Urinary bladder (tissue), 4 donors: ENCODE data around the gene SCAF4. TPM values are rescaled to one million over a fixed set of nuclear protein-coding genes. Genes with fewer than 3 reads are reported as not detected.

Source experiments
- DNase-seq: peaks from one replicate; pipeline ENCODE4 v3.0.0-alpha.2; 2015; ENCODE audit errors: extremely low spot score
- H3K27ac ChIP-seq: one replicate; pipeline ENCODE4 v1.5.1; 2013; ENCODE audit warnings: low read depth, mild to moderate bottlenecking, moderate library complexity
- H3K36me3 ChIP-seq: one replicate; pipeline ENCODE4 v1.6.1; 2013; ENCODE audit warnings: mild to moderate bottlenecking, moderate library complexity; ENCODE audit not compliant: insufficient read depth
- H3K4me1 ChIP-seq: one replicate; pipeline ENCODE4 v1.6.1; 2013; ENCODE audit warnings: mild to moderate bottlenecking, moderate library complexity; ENCODE audit not compliant: insufficient read depth
- H3K4me3 ChIP-seq: one replicate; pipeline ENCODE4 v1.5.1; 2013; ENCODE audit warnings: low read depth, low read length
- whole genome bisulfite sequencing: extraction: QIAGEN DNeasy Blood & Tissue Kit; methylation state at CpG from one replicate; pipeline ENCODE4 v1.1.7; 2013; 5-methylcytosine and 5-hydroxymethylcytosine counted together
- polyA plus RNA-seq: library from polyadenylated mRNA; stranded (reverse); fragments of 200-250 nt; gene quantifications from one replicate; pipeline ENCODE4 v1.2.3, GENCODE V29; 2013
- total RNA-seq: library from RNA; depleted of rRNA; stranded (reverse); fragments of >200 nt; gene quantifications from one replicate; pipeline ENCODE4 v1.2.3, GENCODE V29; 2014
- donor health status: healthy with polysubstance abuse.
- donor health status: healthy.

SCAF4 gene
- total and polyA plus RNA-seq, 2 donors = 14.4 to 19.6 TPM

DNA sequence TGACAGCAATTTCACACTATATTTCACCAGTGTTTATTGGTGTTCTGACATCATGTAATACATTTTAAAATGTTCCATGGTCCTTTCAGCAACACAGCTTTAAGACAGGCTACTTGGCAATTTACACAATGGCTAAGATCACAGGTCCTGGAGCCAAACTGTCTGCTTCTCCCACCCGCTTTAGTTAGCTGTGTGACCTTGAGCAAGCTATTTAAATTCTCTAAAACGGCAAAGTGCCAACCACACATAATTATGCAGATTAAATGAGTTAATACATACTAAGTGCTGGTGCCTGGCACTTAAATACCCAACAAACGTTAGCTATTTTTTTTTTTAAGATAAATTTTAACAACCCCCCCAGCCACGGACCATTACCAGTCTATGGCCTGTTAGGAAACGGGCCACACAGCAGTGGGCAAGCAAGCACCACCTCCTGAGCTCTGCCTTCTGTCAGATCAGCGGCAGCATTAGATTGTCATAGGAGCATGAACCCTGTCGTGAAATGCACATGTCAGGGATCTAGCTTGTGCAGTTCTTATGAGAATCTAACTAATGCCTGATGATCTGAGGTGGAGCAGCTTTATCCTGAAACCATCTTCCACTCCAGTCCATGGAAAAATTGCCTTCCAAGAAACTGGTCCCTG, 45.5 kb downstream of the SCAF4 start:
- WGBS = 84% methylated on average over 7 of the region's 7 CpGs
- no peak for DNase-seq
- peaks cover 8% of the 10 kb centered on the region for H3K36me3 ChIP-seq

GRCh38 chr21:31684918-31685317, 47.0 kb downstream of the SCAF4 start:
- H3K4me1 ChIP-seq = peaks cover 1% of the 10 kb centered on the region
- WGBS = 94% methylated on average over 7 of the region's 7 CpGs

More for the DNA sequence above, 45.5 kb downstream of the SCAF4 start:
- Histone ChIP-seq H3K4me1 (peaks cover 1% of the 10 kb centered on the region), H3K4me3 (no peak overlapping the region), H3K27ac (no peak overlapping the region)

GRCh38 chr21:31683029-31683428, 48.9 kb downstream of the SCAF4 start:
- Histone ChIP-seq H3K27ac (no peak overlapping the region), H3K4me3 (no peak overlapping the region), H3K4me1 (peaks cover 1% of the 10 kb centered on the region), H3K36me3 (peaks cover 7% of the 10 kb centered on the region)
- WGBS = 88% methylated on average over 5 of the region's 5 CpGs
- no peak for DNase-seq

More at GRCh38 chr21:31684918-31685317, 47.0 kb downstream of the SCAF4 start:
- peaks cover 8% of the 10 kb centered on the region for H3K36me3 ChIP-seq
- no peak overlapping the region for H3K27ac ChIP-seq
- DNase-seq = no peak
- no peak overlapping the region for H3K4me3 ChIP-seq

DNA sequence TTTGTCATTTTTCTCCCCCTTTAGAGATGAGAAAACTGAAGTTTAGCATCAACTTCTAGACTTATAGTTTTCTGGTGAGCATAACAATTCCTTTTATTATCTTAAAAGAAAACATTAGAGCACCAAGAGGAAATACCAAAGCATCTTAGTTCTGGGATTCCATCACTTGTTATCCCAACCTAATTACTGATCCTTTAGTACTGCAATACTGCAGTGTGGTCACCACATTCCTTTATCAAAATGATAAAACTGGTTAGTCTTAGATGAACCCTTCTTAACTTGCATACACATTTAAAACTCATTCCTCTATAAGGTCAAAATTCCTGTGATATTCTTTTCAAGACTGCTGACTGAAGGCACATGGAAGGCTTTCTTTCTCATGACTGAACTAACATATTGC, 49.3 kb downstream of the SCAF4 start:
- H3K36me3 ChIP-seq = peaks cover 7% of the 10 kb centered on the region
- no peak for DNase-seq
- peaks cover 1% of the 10 kb centered on the region for H3K4me1 ChIP-seq
- H3K27ac ChIP-seq = no peak overlapping the region
- H3K4me3 ChIP-seq = no peak overlapping the region

DNA sequence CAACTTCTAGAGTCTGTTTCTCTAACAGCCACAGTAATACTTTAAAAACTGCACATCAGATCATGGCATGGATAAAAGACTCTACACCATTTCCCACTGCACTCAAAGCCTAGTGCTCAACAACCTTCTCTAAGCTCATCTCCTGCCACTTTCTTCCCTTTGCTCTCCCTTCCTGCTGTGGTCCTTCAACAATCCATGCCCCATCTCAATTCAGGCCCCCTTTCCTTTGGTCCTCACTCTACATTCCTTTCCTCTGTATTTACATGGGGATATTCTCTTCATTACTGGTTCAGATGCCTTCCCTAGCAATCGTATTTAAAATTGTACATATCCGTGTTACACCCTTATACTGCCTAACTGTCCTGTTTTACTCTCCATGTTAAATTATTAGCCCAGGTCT, 53.4 kb downstream of the SCAF4 start:
- 94% methylated on average over 2 of the region's 2 CpGs for WGBS
- peaks cover 2% of the 10 kb centered on the region for H3K36me3 ChIP-seq
- no peaks in the 10 kb centered on the region for H3K4me1 ChIP-seq
- H3K27ac ChIP-seq = no peak overlapping the region
- no peak for DNase-seq
- no peak overlapping the region for H3K4me3 ChIP-seq

GRCh38 chr21:31677047-31677446, 54.9 kb downstream of the SCAF4 start:
- H3K4me1 ChIP-seq = no peaks in the 10 kb centered on the region
- peaks cover 2% of the 10 kb centered on the region for H3K36me3 ChIP-seq
- 96% methylated on average over 3 of the region's 3 CpGs for WGBS
- H3K27ac ChIP-seq = no peak overlapping the region
- no peak for DNase-seq
- H3K4me3 ChIP-seq = no peak overlapping the region

DNA sequence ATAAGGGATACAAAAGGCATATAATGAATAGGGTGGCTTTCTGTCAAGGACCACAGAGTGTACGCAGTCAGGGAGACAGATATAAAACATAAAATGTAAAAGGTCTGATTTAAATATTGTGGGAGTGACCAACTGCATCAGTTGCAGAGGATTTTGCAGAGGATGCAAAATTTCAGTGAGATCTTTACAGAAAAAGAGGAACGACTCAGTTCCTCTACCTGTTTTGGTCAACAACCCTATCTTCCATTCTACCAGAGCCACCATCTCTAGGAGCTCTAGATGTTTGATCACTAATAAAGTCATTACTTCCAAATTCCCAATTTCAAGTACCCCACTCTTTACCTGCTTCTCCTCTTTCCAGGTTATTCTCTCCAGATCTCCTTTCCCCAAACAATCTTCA, 56.0 kb downstream of the SCAF4 start:
- WGBS = 94% methylated on average over 2 of the region's 2 CpGs
- H3K36me3 ChIP-seq = peaks cover 4% of the 10 kb centered on the region
- no peaks in the 10 kb centered on the region for H3K4me1 ChIP-seq
- H3K27ac ChIP-seq = no peak overlapping the region
- no peak for DNase-seq
- no peak overlapping the region for H3K4me3 ChIP-seq

DNA sequence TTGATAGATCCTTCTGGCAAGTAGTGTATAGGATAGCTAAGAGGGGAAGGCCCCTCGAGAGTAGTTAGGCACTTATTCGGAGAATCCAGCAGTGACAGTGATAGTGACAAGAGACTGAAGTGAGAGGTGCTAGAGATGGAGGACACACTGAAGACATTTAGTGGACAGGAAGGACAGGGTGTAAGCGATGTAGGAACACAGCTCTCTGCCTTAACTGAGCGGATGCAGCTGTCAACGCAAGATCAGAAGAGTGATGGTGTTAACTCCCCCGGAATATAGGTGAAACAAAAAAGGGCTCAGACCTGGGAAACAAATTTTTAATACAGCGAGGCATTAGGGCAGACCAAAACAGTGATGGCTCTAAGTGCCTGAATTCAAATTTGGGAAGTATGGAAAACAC, 56.6 kb downstream of the SCAF4 start:
- no peak for DNase-seq
- 69% methylated on average over 7 of the region's 7 CpGs for WGBS

DNA sequence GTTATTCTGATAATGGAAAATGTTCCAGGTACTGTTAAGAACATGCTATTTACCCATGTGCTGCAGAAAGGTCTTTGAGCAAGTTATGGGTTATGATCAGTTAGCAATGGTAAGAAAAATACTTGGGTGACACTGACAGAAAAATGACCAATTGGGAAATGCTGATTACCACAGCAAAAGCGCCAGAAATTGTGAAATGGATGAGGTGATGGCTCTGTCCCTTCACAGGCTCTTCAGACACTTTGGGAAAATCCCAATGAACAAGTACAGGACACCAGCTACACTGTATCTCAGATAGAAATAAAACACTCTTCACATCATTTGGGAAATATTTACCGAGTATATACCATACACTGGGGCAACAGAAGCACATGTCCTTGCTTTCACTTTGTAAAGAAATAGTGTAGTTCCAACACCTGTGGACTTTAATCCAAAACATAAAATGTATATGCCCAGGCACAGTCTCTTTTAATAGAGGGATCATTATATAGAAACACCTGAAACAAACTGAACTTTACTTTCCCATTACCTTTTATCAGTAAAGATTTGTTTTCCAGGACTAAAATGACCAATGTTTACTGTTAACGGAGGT, 58.5 kb downstream of the SCAF4 start:
- no peak for DNase-seq
- Histone ChIP-seq H3K4me3 (no peak overlapping the region), H3K36me3 (peaks cover 2% of the 10 kb centered on the region), H3K27ac (no peak overlapping the region), H3K4me1 (no peaks in the 10 kb centered on the region)
- WGBS = 92% methylated on average over 3 of the region's 3 CpGs

More for the DNA sequence above, 56.6 kb downstream of the SCAF4 start:
- Histone ChIP-seq H3K4me3 (no peak overlapping the region), H3K36me3 (peaks cover 4% of the 10 kb centered on the region), H3K4me1 (no peaks in the 10 kb centered on the region), H3K27ac (no peak overlapping the region)

GRCh38 chr21:31671931-31672330, 60.0 kb downstream of the SCAF4 start:
- H3K4me3 ChIP-seq = no peak overlapping the region
- DNase-seq = no peak
- H3K36me3 ChIP-seq = peaks cover 4% of the 10 kb centered on the region
- no peak overlapping the region for H3K27ac ChIP-seq
- H3K4me1 ChIP-seq = no peaks in the 10 kb centered on the region
- WGBS = 91% methylated on average over 17 of the region's 17 CpGs

GRCh38 chr21:31671146-31671716, 60.7 kb downstream of the SCAF4 start:
- Histone ChIP-seq H3K4me1 (no peaks in the 10 kb centered on the region), H3K27ac (no peak overlapping the region), H3K4me3 (no peak overlapping the region), H3K36me3 (peaks cover 4% of the 10 kb centered on the region)
- 86% methylated on average over 12 of the region's 12 CpGs for WGBS
- no peak for DNase-seq

DNA sequence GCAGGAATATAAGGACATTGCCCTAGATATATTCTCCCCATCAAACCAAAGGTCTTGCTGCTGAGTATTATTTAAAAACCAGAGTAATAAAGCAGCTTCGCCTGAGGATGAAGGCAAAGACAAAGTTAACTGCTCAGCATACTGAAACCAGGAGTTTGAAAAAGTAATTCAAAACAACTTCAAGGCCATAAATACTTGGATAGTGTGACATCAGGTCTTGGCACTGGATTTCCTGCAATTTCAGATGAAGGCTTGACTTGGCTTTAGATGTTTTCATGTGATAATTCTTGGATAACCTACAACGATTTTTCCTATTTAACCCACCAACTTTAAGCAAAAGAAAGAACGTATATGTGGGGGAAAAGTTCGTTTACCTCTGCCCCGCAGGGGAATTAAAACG, 61.8 kb downstream of the SCAF4 start:
- Histone ChIP-seq H3K4me1 (no peaks in the 10 kb centered on the region), H3K4me3 (no peak overlapping the region), H3K27ac (no peak overlapping the region), H3K36me3 (peaks cover 4% of the 10 kb centered on the region)
- DNase-seq = no peak
- WGBS = 40% methylated on average over 6 of the region's 6 CpGs

GRCh38 chr21:31668651-31669491, 63.0 kb downstream of the SCAF4 start:
- no peak overlapping the region for H3K4me3 ChIP-seq
- no peaks in the 10 kb centered on the region for H3K4me1 ChIP-seq
- H3K36me3 ChIP-seq = peaks cover 4% of the 10 kb centered on the region
- H3K27ac ChIP-seq = no peak overlapping the region
- 82% methylated on average over 2 of the region's 2 CpGs for WGBS
- DNase-seq = no peak

GRCh38 chr21:31667639-31668038, 64.3 kb downstream of the SCAF4 start:
- H3K4me3 ChIP-seq = no peak overlapping the region
- no peak for DNase-seq
- H3K36me3 ChIP-seq = peaks cover 4% of the 10 kb centered on the region
- H3K4me1 ChIP-seq = peaks cover 1% of the 10 kb centered on the region
- H3K27ac ChIP-seq = no peak overlapping the region
